ENCODE results near the gene POTEI.
"Not testable (repeated sequence)": the region's sequence is repeated elsewhere in the genome, so short reads cannot be mapped to it uniquely, and the experiment has no call there.

POTEI gene

DNA sequence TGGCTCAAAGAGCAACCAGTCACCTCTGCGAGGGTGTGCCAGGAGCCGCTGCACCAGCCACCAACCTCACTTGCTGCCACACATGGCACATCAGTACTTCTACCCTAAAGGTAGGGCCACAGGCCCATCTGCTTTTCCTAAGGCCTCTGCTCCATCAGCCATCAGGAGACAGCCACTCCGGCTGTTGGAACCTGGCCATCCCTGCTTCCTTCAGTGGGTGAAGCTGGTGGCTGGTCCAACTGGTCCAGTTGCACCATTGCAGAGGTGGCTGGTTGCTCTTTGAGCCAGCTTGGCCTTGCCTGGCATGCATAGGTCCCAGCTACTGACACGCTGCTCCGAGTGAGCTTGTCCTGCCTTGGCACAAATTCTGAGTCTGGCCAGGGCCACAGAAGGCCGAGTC is 53.7 kb downstream of the POTEI start:
- not testable (repeated sequence) for DNase-seq (ENCODE audit: low read depth)

DNA sequence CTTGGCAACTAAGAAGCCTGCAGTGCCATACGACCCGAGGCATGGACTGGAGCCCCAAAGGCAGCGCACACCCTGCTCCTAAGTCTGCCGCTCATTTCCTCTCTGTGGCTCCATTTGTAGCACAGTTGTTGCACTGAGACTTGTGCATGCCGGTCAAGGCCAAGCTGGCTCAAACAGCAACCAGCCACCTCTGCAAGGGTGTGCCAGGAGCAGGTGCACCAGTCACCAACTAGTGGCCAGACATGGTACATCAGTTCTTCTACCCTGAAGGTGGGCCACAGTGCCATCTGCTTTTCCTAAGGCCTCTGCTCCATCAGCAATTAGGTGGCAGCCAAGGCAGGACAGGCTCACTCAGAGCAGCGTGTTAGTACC is 54.4 kb downstream of the POTEI start:
- not testable (repeated sequence) for DNase-seq (ENCODE audit: low read depth)

DNA sequence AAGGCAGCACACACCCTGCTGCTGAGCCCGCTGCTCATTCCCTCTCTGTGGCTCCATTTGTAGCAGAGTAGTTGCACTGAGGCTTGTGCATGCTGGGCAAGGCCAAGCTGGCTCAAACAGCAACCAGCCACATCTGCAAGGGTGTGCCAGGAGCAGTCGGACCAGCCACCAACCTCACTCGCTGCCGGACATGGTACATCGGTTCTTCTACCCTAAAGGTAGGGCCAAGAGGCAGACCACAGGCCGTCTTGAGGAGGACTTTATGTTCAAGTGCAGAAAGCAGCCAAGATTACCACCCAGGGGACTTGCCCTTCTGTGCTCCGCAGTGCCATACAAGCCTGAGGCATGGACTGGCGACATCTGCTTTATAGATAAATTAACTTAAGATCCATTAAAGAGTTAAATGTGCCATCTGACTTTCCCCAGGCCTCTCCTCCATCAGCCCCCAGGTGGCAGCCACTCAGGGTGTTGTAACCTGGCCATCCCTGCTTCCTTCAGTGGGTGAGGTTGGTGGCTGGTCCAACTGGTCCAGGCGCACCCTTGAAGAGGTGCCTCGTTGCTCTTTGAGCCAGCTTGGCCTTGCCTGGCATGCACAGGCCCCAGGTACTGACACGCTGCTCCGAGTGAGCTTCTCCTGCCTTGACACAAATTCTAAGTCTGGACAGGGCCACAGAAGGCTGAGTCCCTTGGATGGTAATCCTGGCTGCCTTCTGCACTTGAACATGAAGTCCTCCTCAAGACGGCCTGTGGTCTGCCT is 55.0 kb downstream of the POTEI start:
- not testable (repeated sequence) for DNase-seq (ENCODE audit: low read depth)

DNA sequence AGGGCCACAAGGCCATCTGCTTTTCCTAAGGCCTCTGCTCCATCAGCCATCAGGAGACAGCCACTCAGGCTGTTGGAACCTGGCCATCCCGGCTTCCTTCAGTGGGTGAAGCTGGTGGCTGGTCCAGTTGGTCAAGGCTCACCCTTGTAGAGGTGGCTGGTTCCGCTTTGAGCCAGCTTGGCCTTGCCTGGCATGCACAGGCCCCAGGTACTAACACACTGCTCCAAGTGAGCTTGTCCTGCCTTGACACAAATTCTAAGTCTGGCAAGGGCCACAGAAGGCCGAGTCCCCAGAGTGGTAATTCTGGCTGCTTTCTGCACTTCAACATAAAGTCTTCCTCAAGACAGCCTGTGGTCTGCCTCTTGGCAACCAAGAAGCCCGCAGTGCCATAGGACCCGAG is 56.2 kb downstream of the POTEI start:
- not testable (repeated sequence) for DNase-seq (ENCODE audit: low read depth)

DNA sequence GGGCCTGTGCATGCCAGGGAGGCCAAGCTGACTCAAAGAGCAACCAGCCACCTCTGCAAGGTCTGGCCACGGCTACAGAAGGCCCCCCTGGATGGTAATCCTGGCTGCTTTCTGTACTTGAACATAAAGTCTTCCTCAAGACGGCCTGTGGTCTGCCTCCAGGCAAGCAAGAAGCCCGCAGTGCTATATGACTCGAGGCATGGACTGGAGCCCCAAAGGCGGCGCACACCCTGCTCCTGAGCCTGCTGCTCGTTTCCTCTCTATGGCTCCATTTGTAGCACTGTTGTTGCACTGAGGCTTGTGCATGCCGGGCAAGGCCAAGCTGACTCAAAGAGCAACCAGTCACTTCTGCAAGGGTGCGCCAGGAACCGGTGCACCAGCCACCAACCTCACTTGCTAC is 57.3 kb downstream of the POTEI start:
- DNase-seq (ENCODE audit: low read depth): not testable (repeated sequence)

DNA sequence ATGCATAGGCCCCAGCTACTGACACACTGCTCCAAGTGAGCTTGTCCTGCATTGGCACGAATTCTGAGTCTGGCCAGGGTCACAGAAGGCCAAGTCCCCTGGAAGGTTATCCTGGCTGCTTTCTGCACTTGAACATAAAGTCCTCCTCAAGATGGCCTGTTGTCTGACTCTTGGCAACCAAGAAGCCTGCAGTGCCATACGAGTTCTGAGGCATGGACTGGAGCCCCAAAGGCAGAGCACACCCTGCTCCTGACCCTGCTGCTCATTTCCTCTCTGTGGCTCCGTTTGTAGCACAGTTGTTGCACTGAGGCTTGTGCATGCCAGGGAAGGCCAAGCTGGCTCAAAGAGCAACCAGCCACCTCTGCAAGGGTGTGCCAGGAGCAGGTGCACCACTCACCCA is 57.9 kb downstream of the POTEI start:
- DNase-seq (ENCODE audit: low read depth): not testable (repeated sequence)

DNA sequence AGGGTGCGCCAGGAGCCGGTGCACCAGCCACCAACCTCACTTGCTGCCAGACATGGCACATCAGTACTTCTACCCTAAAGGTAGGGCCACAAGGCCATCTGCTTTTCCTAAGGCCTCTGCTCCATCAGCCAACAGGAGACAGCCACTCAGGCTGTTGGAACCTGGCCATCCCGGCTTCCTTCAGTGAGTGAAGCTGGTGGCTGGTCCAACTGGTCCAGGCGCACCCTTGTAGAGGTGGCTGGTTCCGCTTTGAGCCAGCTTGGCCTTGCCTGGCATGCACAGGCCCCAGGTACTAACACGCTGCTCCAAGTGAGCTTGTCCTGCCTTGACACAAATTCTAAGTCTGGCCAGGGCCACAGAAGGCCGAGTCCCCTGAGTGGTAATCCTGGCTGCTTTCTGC is 58.8 kb downstream of the POTEI start:
- not testable (repeated sequence) for DNase-seq (ENCODE audit: low read depth)

DNA sequence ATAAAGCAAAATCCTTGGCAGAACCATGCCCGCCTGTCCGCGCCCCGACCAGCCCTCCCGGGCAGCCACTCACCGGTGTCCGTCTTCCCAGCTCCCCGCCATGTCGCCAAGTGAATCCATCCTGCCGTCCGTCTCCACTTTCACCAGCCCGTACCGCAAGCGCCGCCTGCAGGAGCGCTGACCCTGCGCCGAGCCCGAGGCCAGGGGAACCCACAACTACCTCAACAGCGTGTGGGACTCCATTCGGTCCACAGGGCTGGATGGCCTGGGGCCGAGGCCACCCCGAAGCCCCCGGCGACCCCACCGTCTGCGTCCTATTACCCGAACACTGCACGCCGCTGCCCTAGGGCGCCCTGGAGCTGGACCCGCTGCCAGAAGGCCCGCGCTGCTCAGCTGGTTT is 81.5 kb downstream of the POTEI start:
- not testable (repeated sequence) for DNase-seq (ENCODE audit: low read depth)

DNA sequence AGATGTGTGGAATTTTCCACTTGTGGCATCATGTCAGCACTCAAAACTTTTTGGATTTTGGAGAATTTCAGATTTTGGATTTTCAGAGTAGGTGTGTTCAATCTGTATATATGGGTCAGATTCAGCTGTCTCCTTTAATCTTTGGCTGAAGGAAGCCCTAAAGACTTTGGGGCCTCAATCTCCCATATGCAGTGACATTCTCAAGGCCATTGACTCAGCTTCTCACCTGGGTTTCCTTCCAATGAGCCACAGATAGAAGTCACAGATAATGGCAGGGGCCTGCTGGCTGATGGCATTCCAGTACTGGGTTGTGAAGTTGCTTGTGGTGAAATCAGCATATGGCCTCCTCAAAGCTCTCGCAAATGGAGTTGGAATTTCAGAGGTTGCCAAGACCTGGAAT is 90.3 kb downstream of the POTEI start:
- not testable (repeated sequence) for DNase-seq (ENCODE audit: low read depth)

DNA sequence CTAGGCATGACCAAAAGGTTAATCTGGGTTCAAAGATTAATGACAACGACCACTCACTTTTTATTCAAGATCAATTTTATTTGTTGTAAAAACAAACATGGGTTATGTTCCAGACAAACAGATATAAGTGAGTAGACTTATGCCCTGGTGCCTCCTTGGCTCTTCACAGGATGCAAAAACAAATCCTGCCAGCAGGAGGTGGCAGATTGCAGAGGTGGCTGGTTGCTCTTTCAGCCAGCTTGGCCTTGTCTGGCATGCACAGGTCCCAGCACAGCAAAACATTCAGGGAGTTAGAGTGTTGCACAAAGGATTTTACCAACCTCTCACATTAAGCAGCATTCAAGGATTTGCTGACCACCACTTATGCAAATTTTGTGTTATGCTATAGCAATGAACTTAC is 92.4 kb downstream of the POTEI start:
- DNase-seq (ENCODE audit: low read depth): not testable (repeated sequence)
